Measurements from ENCODE around the gene IL12A.

IL12A gene

DNA sequence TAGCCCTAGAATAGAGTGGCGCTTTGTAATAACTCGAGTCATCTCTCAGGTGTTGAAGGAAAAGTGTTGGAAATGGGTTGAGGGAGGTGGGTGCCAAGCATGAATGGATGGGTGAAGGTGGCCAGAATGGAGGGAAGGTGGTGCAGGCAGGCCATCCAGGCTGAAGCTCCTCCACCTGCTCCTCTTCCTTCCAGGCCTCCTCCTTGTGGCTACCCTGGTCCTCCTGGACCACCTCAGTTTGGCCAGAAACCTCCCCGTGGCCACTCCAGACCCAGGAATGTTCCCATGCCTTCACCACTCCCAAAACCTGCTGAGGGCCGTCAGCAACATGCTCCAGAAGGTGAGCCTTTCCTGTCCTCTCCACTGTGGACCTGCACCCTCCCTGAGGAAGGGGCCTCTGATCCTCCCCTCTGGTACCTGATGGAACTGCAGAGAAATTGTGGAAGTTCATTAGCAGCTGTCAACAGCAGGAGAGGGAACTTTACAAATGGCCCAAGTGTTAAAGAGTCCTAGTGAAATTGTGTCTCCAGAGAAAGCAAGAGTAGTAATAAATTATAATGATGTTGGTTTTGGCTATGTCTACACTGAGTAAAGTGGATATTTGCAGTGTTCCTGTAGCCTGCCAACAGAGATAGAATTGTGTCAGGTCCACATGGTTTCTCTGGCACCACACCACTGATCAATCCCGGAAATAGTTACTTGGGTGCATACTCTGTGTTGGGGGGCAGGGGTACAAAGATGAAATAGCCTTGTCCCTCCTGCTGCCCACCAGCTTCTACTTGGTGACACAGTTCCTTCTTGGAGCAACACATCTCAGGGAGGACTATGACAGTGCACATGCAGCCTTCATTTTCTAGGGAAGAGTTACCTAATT, 1.6 kb downstream of the IL12A start:
- DNase-seq (ENCODE audit: low read depth in 1 of 2, low spot score in 1 of 2) = no peak

DNA sequence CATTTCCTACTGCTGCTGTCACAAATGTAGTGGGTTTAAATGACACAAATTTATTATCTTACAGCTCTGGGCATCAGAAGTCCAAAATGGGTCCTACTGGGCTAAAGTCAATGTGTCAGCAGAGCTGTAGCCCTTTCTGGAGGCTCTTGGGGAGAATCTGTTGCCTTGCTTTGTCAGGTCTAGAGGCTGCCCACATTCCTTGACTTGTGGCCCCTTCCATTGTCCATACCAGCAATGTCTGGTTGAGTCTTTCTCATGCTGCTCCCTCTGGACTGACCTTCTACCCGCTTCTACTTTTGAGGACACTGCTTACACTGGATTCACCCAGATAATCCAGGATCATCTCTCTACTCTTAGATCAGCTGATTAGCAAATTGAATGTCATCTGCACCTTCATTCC, 3.0 kb downstream of the IL12A start:
- DNase-seq (ENCODE audit: low read depth in 1 of 2, low spot score in 1 of 2) = no peak

DNA sequence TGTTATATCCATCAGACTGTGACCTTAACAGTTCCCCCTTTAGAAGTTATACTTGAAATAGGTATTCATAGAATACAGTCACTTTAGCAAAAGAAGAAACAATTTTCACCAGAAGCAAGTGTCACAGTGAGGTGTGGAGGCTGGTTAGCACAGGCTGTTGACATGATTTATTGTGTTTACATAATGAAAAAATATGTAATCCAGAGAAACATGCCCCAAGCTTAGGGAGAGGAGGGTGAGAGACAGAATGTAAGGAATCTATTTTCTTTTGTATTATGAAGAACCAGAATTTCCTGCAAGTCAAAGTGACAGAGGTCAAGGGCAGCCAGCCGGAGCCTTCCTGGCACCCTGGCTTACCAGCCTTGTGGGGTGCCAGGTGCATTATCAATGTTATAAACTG, 4.0 kb downstream of the IL12A start:
- DNase-seq (ENCODE audit: low read depth in 1 of 2, low spot score in 1 of 2) = no peak

DNA sequence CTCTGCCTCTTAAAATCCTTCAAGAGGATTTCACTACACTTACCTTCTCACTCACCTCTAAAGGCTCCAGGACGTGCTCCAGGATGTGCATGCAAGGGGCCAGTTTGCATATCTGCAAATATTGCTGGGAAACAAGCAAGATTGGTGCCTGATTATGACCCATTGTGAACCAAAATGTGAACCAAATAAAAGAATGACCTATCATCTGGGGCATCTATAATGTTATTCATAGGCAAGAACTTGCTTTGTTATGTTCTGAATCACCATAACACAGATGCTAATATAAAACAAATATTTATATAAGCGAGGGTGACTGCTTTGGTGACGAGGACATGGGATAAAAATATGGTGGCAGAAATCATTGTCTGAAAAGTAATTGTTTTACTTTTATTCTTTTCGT, 5.5 kb downstream of the IL12A start:
- DNase-seq (ENCODE audit: low read depth in 1 of 2, low spot score in 1 of 2) = no peak

DNA sequence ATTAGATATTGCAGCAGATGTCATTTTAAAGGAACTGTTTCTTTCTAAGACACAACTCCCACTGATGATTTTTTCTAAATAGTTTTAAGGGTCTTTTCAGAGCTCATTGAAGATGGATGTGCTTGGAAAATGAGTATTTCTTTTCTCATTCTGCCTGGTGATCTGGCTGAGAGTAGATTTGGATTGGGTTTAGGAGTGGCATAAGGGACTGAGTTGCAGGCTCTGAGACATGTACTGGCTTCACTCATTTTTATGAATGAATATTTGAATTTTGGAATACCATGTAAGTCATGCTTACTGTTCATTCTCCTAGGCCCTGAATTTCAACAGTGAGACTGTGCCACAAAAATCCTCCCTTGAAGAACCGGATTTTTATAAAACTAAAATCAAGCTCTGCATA, 6.5 kb downstream of the IL12A start:
- no peak for DNase-seq (ENCODE audit: low read depth in 1 of 2, low spot score in 1 of 2)

DNA sequence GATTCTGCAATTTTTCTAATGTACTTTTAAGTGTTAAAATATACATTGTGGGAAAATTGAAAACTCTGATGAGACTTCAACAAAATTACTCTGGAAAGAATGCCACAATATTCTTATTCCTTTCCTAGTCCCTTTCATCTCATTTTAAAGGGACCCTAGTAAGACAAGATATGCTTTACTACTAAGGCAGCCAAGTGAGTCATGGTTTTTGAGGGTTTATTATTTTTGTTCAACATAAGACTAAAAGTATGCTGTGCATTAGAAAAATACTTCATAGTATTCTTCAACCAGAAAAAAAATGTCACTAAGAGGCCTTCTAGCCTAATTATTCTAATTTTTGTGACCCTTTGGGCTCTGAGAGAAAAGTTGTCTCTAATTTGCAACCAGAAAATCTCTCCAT, 7.4 kb downstream of the IL12A start:
- DNase-seq (ENCODE audit: low read depth in 1 of 2, low spot score in 1 of 2) = no peak

DNA sequence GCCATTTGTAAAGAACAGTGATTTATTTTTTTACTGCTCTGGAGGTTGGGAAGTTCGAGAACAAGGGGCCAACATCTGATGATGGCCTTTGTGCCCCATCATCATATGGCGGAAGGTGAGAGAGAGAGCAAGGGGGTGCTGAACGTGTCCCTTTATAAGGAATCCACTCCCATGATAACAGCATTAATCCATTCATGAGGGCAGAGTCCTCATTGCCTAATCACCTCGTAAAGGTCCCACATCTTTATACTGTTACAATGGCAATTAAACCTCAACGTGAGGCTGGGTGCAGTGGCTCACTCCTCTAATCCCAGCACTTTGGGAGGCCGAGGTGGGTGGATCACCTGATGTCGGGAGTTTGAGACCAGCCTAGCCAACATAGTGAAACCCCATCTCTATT, 8.3 kb downstream of the IL12A start:
- DNase-seq (ENCODE audit: low read depth in 1 of 2, low spot score in 1 of 2) = no peak

DNA sequence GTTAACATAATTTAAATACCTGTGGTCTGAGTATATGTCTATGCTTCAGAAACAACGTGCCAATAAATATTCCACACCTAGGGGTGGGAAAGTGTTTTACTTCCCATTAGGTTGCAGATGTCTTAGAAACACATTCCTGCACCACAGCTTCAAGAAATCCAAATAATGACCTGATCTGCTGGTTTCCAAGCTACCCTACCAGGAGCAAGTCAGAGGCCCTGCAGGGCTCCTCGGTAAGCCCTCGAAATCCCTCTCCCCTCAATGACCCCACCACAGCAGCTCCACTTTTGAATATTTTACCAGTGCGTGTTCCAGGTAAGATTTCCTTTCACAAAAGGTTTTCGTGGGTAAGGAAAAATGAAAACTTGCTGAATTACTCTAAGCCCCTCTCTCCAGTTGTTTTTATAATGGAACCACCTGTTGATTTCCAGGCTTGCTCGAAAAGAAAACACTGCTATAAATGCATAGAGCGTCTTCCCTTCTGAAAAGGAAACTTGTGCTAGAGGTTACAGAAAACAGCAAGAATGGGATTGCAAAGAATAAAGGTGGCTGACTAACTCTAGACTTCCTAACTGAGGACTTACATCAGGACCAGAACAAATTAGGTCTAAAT, 12.6 kb downstream of the IL12A start:
- DNase-seq (ENCODE audit: low read depth in 1 of 2, low spot score in 1 of 2) = no peak

DNA sequence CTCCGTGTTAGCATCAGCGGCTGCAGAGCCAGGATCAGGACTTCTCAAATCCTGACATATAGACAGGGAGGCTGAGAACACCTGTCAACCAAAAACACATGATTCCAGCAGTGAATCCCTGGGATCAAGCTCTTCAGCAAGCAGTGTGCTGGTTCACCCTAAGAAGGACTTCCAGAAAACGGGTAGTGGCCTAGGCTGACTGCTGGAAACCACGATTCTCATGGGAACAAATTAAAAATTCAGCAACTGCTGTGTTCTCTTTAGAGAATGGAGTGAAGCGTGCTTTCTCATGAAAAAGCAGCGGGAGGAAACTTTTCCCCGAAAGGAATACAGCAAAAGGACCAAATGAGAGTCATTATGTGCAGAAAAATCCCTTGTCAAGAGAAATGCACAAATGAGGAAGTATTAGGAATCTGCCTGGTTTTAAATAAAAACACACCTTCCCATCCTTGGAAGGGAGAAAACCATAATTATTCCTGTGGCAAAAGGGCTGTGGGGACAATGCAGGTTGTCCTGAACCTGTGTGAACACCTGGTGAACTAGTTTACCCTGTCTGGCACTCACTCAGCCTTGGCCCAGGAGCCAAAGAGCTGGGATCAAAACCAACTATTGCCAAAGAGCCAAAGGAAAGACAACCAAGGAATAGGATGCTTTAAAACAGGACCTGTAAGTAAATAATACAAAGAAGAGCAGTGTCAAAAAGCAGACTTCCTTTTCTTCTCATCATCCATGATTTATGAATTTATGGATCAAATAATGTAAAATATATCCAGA, 13.4 kb downstream of the IL12A start:
- DNase-seq (ENCODE audit: low read depth in 1 of 2, low spot score in 1 of 2) = no peak

DNA sequence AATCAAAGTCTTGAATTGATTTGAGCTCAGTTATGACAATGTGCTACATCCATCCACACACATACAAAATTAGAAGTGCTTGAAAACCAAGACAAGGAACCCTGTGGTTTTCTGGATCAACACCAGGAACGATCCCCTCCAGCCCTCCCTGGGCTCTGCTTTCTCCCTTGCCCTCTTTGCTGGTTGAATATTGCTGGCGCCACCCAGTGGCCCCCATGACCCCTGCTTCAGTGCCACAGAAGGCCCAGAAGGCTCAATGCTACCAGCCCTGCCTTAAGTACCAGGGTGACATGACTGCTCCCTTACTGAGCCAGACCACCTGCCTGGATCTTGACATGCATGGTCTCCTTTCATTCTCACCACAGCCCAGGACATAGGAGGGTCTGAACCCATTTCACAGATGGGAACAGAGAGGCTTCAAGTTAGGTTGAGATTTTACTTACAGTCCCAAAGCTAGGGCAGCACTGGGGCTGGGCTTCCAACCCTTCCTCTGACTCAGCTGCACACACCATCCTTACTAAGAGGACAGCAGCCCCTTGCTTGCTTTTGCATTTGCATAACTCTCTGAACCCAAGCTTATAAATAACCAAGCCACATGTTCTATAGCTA, 15.0 kb downstream of the IL12A start:
- DNase-seq (ENCODE audit: low read depth in 1 of 2, low spot score in 1 of 2) = no peak

DNA sequence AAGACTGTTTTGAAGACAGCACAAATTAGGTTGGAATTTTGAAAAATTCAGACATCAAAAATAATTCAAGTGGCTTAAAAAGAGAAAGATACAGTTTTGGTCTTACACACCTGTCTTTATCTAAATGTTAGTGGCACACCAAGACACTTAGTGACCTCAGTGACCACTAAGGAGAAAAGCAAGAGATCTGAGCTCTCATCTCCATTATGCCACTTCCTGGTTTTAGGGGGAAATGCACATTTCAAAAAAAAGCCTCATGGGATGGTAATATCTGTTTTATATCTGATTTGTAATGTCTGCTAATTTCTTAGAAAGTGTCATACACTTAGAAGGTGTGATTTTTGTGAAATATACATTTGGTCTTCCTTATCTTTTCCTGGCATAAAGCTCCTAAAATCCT, 16.4 kb downstream of the IL12A start:
- DNase-seq (ENCODE audit: low read depth in 1 of 2, low spot score in 1 of 2) = no peak

DNA sequence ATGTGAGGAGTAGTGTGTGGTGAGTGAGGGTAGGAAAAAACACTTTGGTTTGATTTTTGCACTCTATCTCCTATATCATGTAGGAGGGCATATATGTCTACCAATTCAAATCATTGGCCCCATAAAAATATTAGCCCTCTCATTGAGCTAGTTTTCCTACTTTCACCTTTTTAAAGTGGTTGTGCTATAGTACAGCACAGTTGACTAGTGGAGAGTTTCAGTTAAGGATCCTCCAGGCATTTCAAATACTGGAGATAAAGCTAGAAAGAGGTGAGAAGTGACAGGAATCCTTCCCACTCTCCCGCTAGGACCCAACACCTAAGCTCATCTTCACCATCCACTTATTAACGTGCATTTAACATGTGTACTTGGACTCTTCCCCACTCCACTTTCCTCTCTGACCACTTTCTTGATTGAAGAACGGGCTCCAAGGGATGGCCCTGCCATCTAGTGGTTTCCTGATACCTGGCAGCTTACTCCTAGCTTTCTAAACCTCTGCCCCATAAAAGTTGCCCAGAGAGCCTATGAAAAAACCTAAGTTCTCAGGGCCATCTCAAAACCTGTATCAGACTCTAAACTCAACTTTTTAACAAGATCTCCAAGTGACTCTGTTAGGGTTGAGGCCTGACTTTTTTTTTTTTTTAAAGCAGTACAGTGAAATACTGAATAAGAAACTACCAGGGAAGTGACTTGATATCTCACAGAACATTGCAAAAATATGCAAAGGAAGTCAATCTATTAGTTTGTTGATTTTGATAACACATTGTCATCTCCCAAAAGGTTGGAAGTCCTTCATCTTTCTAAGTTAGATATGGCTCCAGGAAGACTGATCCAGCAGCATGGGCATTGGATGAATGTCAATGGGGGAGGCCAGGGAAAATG, 17.9 kb downstream of the IL12A start:
- DNase-seq (ENCODE audit: low read depth in 1 of 2, low spot score in 1 of 2) = no peak

DNA sequence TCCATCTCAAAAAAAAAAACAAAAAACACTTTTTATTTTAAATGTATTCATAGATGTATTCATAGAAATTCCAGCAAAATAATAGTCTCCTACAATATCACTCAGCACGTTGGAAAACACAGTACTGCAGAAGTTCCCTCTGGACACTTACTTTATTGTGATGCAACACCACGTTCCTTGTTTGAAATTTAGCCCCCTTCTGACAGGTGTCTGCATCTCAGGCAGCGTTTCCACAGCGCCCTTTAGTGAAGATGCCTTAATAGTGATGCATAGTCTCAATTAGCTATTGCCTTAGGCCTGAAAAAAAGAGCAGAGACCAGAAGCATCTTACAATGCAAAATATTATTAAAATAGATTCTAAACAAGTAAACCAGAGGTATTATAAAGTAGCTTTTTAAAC, 20.3 kb downstream of the IL12A start:
- no peak for DNase-seq (ENCODE audit: low read depth in 1 of 2, low spot score in 1 of 2)

DNA sequence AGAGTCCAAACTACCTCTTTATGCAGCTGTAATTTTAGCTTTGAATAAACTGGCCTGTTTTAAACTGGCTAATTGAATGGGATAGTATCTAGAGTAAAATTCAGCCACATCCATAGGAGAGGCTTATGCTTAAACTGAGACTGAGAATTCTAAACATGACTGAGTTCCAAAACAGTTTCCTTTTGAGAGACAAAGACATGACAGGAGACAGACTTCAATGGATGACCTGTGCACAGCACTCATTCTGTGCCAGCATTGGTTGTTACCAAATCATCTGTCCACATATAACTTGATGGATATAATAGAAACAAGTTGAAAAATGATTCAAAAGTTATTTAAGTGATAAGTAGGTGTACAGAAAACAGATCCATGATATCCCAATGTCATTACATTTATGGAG, 20.9 kb downstream of the IL12A start:
- no peak for DNase-seq (ENCODE audit: low read depth in 1 of 2, low spot score in 1 of 2)

DNA sequence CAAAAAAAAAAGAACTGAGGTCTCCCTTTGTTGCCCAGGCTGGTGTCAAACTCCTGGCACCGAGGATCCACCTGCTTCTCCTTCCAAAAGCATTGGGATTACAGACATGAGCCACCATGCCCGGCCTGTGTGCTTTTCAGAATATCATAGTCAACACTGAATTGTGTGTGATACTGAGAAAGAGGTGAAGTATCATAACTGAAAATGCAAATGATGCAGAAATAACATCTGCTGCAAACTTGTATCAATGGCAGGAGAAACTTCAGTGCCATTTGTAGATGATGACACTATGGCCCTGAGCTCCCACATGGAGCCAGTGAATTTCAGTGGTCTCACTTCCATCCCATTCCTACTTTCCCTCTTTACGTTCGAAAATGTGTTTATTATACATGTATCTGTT, 21.9 kb downstream of the IL12A start:
- DNase-seq (ENCODE audit: low read depth in 1 of 2, low spot score in 1 of 2) = no peak

DNA sequence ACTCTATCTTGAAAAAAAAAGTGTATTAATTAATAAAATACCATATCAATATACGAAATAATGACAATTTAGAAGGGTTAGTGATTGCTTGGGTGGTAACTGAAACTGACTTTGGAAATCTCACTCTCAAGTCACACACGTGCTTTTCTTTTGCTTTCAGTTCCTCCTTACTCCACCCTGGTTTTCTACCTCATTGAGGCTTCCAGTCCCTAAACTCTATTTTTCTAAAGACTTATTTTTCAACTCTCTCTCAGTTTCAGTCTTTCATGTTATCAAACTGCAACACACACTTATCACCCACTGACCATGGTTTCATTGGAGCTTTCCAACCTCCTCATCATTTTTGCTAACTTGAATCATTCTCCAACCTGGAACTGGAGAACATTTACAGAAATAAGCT, 23.5 kb downstream of the IL12A start:
- DNase-seq (ENCODE audit: low read depth in 1 of 2, low spot score in 1 of 2) = no peak

DNA sequence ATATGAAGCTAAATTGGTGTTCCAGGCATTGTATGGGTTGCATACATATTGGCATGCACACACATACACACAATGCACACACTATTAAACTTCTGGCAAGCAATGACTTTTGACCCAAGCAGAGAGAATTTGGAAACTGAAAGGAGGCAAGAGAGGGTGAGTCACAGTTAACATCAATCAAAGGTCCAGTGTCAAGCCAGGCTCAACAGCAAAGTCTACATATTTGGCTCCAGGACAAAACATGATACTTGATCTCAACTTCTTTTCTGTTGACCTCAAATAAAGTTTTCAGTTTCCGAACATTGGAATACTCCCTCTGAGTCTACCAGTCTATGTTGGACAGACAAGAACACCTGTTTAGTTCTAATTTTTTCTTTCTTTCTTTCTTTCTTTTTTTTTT, 28.3 kb downstream of the IL12A start:
- DNase-seq (ENCODE audit: low read depth in 1 of 2, low spot score in 1 of 2) = no peak

DNA sequence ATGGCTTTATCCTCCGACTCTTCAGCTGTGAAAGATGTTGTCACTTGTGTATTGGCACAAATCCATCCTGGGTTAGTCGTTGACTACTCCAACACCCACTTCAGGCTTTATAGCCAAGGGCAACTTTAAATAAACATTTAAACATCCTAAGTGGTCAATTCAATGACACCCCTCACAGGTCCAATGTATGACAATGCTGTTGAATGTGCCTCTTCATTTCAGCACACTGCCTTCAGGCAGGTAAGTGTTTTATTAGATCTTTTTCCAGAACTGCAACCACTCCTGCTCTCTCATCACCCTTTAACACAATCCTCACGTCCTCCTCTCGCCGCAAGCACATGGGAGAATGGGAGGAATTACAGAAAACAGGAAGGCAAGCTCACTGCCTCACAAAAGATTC, 30.3 kb downstream of the IL12A start:
- no peak for DNase-seq (ENCODE audit: low read depth in 1 of 2, low spot score in 1 of 2)

DNA sequence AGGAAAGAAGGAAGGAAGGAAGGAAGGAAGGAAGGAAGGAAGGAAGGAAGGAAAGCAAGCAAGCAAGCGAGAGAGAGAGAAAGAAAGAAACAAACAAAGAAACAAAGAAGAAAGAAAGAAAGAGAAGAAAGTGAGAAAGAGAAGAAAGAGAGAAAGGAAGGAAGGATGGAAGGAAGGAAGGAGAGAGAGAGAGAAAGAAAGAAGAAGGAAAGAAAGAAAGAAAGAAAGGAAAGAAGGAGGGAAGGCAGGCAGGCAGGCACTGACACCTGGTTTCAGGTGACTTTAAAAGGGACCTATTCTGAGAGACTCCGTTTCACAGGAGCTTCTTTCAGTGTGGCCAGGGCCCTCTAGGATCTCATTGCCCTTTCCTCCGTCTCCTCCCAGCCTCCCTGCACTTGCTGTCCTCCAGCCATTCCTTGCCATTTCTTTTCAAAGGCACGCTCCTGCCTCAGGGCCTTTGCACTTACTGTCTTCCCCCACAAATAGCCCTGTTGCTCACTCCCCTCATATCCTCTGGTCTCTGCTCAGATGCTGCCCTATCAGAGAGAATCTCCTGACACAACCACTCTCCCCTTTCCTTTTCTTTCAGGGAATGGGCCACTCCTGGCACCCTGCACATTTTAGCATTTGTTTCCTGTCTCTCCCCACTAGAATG, 31.5 kb downstream of the IL12A start:
- no peak for DNase-seq (ENCODE audit: low read depth in 1 of 2, low spot score in 1 of 2)

DNA sequence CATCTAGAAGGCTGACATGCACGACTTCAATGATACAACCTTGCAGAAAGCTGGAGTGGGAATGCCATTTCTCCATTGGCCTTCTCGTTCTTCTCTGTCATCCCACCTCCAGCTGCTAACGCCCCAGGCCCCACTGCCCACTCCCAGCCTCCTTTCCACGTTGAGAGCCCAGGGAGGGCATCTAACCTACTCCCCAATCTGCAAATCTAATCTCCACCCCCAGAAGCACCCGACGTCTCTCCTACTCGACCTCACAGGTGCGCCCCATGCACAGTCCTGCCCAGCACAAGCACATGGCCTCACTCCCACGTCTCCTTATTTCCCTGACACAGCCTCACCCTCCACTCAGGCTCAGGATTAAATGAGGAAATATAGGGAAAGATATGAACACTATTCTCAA, 33.4 kb downstream of the IL12A start:
- no peak for DNase-seq (ENCODE audit: low read depth in 1 of 2, low spot score in 1 of 2)
